B cell (primary cell): Measurements from ENCODE around the gene MROH2A. TPM values are rescaled to one million over a fixed set of nuclear protein-coding genes. Genes with fewer than 3 reads are reported as not detected.

Experiments used
- ATAC-seq: fragments of 200-7000 bp; cut with Tn5 transposase; one replicate; pipeline ENCODE4 v1.10.0; 2021; ENCODE audit warnings: low read depth, mild to moderate bottlenecking, moderate number of reproducible peaks, moderate library complexity
- CTCF ChIA-PET: fragments of 350-600 bp; sonication (Branson Sonifier 250); formaldehyde crosslinking; loops from one replicate; lab custom pipeline; 2021; ENCODE audit warnings: antibody characterized with exemption, inconsistent platforms; lab: Charles Lee
- POLR2A ChIA-PET: fragments of 350-600 bp; sonication (Branson Sonifier 250); formaldehyde crosslinking; loops from one replicate; lab custom pipeline; 2021; ENCODE audit warnings: antibody characterized with exemption; lab: Charles Lee
- DNase-seq: peaks from one replicate; pipeline ENCODE4 v3.0.0; 2013
- H2AFZ ChIP-seq: 2 replicates; pipeline ENCODE4 v1.6.1; 2012; ENCODE audit warnings: mild to moderate bottlenecking, low read depth, low read length; ENCODE audit not compliant: insufficient read depth, poor library complexity, severe bottlenecking
- H3K27ac ChIP-seq, 2 donors: 1 replicate in 1 of 2; 2 replicates in 1 of 2; pipeline ENCODE4 v1.5.1; 2012 to 2013; ENCODE audit warnings: low read length in 2 of 2, mild to moderate bottlenecking in 2 of 2, moderate library complexity in 1 of 2
- H3K27me3 ChIP-seq, 4 experiments: fragments of 200-600 bp in 1 of 4; sonication (generic) in 1 of 4; replicated peaks in 1 of 4; 1 replicate in 2 of 4; 2 replicates in 2 of 4; pipeline versions ENCODE4 v1.6.1 to v1.7.0; 2013 to 2016; ENCODE audit warnings: low read length in 3 of 4, mild to moderate bottlenecking in 2 of 4, mixed read lengths in 1 of 4, moderate library complexity in 1 of 4; ENCODE audit not compliant: insufficient read depth in 4 of 4, control insufficient read depth in 3 of 4; ENCODE audit errors: control extremely low read depth in 1 of 4
- H3K36me3 ChIP-seq, 2 experiments: replicated peaks in 1 of 2; 1 replicate in 1 of 2; 2 replicates in 1 of 2; pipeline versions ENCODE4 v1.6.1 to v1.7.1; 2013; ENCODE audit warnings: low read length in 1 of 2; ENCODE audit not compliant: insufficient read depth in 2 of 2, control insufficient read depth in 1 of 2; ENCODE audit errors: control extremely low read depth in 1 of 2, extremely low read depth in 1 of 2
- H3K4me1 ChIP-seq, 2 donors: fragments of 200-600 bp in 1 of 2; sonication (generic) in 1 of 2; 1 replicate in 1 of 2; 2 replicates in 1 of 2; pipeline versions ENCODE4 v1.5.1 to v1.6.1; 2013 to 2017; ENCODE audit warnings: low read length in 2 of 2; ENCODE audit not compliant: control insufficient read depth in 2 of 2, insufficient read depth in 2 of 2
- H3K4me2 ChIP-seq: replicated peaks from 2 replicates; pipeline ENCODE3; 2012; ENCODE audit warnings: mild to moderate bottlenecking, low read depth, low read length; ENCODE audit not compliant: poor library complexity, severe bottlenecking
- H3K4me3 ChIP-seq, 5 experiments: fragments of 200-600 bp in 1 of 5; sonication (generic) in 1 of 5; 1 replicate in 3 of 5; 2 replicates in 2 of 5; pipeline versions ENCODE4 v1.5.1 to v1.7.0; 2011 to 2016; ENCODE audit warnings: low read length in 4 of 5, mild to moderate bottlenecking in 4 of 5, low read depth in 2 of 5, control low read depth in 1 of 5, moderate library complexity in 1 of 5; ENCODE audit not compliant: insufficient read depth in 1 of 5; ENCODE audit errors: control extremely low read depth in 1 of 5, extremely low read depth in 1 of 5
- H3K79me2 ChIP-seq: fragments of 200-600 bp; sonication (generic); one replicate; pipeline ENCODE4 v1.6.0; 2016; ENCODE audit warnings: low read length; ENCODE audit not compliant: control insufficient read depth, insufficient read depth
- H3K9ac ChIP-seq: fragments of 200-600 bp; sonication (generic); 2 replicates; pipeline ENCODE4 v1.6.1; 2017; ENCODE audit warnings: mild to moderate bottlenecking, low read length, moderate library complexity
- H3K9me3 ChIP-seq, 3 donors: one replicate each; pipeline versions ENCODE4 v1.6.1 to v1.7.1; 2013; ENCODE audit warnings: low read length in 2 of 3; ENCODE audit not compliant: control insufficient read depth in 2 of 3, insufficient read depth in 1 of 3; ENCODE audit errors: control extremely low read depth in 1 of 3
- H4K20me1 ChIP-seq: 2 replicates; pipeline ENCODE4 v1.6.0; 2012; ENCODE audit warnings: mild to moderate bottlenecking, low read length; ENCODE audit not compliant: insufficient read depth, control insufficient read depth, poor library complexity, severe bottlenecking
- H3K27ac Mint-ChIP-seq: one replicate; pipeline ENCODE4 v1.8.0; 2021; ENCODE audit warnings: mixed read lengths
- H3K27me3 Mint-ChIP-seq: one replicate; pipeline ENCODE4 v1.8.0; 2021; ENCODE audit warnings: mixed read lengths
- H3K4me1 Mint-ChIP-seq: one replicate; pipeline ENCODE4 v1.8.0; 2021; ENCODE audit warnings: mixed read lengths
- H3K4me3 Mint-ChIP-seq: one replicate; pipeline ENCODE4 v1.8.0; 2021; ENCODE audit warnings: mixed read lengths
- H3K9me3 Mint-ChIP-seq: one replicate; pipeline ENCODE4 v1.8.0; 2022; ENCODE audit warnings: mixed read lengths; ENCODE audit not compliant: insufficient read depth
- EZH2 ChIP-seq: IDR thresholded peaks from 2 replicates; pipeline ENCODE4 v1.6.1; 2012; ENCODE audit warnings: borderline replicate concordance, low read depth, mild to moderate bottlenecking, moderate library complexity, low read length; ENCODE audit not compliant: insufficient read depth, poor library complexity, severe bottlenecking
- WGBS: methylation state at CpG from one replicate; pipeline ENCODE4 v1.1.5; 2013; ENCODE audit warnings: missing lambda C conversion rate; ENCODE audit not compliant: insufficient coverage; 5-methylcytosine and 5-hydroxymethylcytosine counted together
- intact Hi-C: fragments of 100-400 bp; cut with micrococcal nuclease; formaldehyde crosslinking; loops from one replicate; pipeline ENCODE4 v1.10.0; 2022
- polyA plus RNA-seq: library from polyadenylated mRNA; depleted of rRNA; stranded (reverse); fragments of >200 nt; gene quantifications from 2 replicates; pipeline ENCODE4 v1.2.3, GENCODE V29; 2012
- total RNA-seq, 2 donors: library from RNA; stranded (reverse); fragments of 120-200 nt in 1 of 2; gene quantifications; 1 replicate in 1 of 2; 2 replicates in 1 of 2; pipeline versions ENCODE4 v1.2.3 to v1.2.4, GENCODE V29; 2013 to 2022
- TF ChIP-seq, protein P1 (sequence below): fragments of 200-600 bp; IDR thresholded peaks from one replicate; pipeline ENCODE4 v1.8.0; 2022; ENCODE audit warnings: antibody characterized with exemption, mild to moderate bottlenecking

MROH2A gene
- total and polyA plus RNA-seq, 2 donors (not counting 1 experiment from before 2014, with no cell fraction given) = not detected

DNA sequence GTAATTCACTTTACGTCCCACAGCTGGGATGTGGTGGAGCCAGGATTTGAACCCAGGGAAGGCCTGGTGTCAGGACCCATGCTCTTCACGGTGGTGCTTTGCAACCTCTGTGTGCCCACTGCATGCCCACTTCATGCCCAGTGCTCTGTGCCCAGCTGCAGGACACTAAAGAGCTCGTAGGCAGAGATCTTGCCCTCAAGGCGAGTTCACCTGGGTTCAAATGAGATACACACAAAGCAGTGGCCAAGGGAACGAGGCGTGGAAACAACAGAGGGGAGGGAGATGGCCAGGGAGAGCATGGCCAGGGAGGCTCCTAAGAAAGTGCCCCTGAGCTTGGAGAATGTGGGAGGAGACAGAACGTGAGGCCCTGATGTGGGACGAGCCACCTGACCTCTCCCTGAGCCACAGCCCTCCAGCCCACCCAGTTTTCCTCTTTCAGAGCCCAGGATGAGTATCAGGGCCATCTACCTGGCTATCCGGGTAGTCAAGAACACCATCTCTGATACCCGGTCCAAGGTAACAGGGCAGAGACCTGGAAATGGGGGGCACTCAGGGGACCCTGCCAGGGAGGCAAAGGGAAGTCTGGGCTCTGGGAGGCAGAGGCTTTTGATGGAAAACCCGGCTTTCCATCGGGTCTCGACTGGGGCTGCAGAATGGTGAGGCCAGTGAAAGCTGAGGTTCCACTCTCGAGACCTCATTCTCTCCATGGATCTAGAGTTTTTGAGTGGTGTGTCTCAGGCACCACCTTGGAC is 20.4 kb downstream of the MROH2A start:
- no peak for DNase-seq
- H3K27me3 ChIP-seq = peaks cover 0 to 4% (median 0%) of the 10 kb centered on the region in 4 experiments
- intact Hi-C loops = no loop called here
- ATAC-seq = no peak
- no peak overlapping the region for H3K4me3 Mint-ChIP-seq
- no peaks in the 10 kb centered on the region for H3K9me3 ChIP-seq
- no peak overlapping the region for H2AFZ ChIP-seq
- 85% methylated on average over 11 of the region's 14 CpGs for WGBS
- no peak overlapping the region for H3K9ac ChIP-seq
- peaks cover 7% of the 10 kb centered on the region for H3K27me3 Mint-ChIP-seq
- CTCF ChIA-PET = no interaction called here
- no peak overlapping the region for H3K4me3 ChIP-seq
- H3K4me1 ChIP-seq = no peaks in the 10 kb centered on the region
- H3K4me2 ChIP-seq = no peak overlapping the region
- no peak for TF ChIP-seq EZH2
- H3K36me3 ChIP-seq = no peaks in the 10 kb centered on the region
- no peaks in the 10 kb centered on the region for H4K20me1 ChIP-seq
- H3K9me3 Mint-ChIP-seq = peaks cover 2% of the 10 kb centered on the region
- no peak overlapping the region for H3K27ac ChIP-seq
- POLR2A ChIA-PET = no interaction called here
- H3K27ac Mint-ChIP-seq = no peak overlapping the region
- no peaks in the 10 kb centered on the region for H3K79me2 ChIP-seq
- H3K4me1 Mint-ChIP-seq = no peaks in the 10 kb centered on the region

- Mint-ChIP-seq H3K4me1 (no peaks in the 10 kb centered on the region), H3K27me3 (peaks cover 13% of the 10 kb centered on the region), H3K9me3 (peaks cover 2% of the 10 kb centered on the region), H3K4me3 (no peak overlapping the region), H3K27ac (no peak overlapping the region)
- Histone ChIP-seq H3K9ac (no peak overlapping the region), H3K36me3 (no peaks in the 10 kb centered on the region), H3K9me3 (no peaks in the 10 kb centered on the region), H4K20me1 (no peaks in the 10 kb centered on the region), H2AFZ (no peak overlapping the region), H3K27ac (no peak overlapping the region), H3K4me3 (no peak overlapping the region), H3K4me2 (no peak overlapping the region), H3K27me3 (peaks cover 0 to 4% (median 0%) of the 10 kb centered on the region in 4 experiments), H3K4me1 (no peaks in the 10 kb centered on the region), H3K79me2 (no peaks in the 10 kb centered on the region)
- TF ChIP-seq, protein P1, sequence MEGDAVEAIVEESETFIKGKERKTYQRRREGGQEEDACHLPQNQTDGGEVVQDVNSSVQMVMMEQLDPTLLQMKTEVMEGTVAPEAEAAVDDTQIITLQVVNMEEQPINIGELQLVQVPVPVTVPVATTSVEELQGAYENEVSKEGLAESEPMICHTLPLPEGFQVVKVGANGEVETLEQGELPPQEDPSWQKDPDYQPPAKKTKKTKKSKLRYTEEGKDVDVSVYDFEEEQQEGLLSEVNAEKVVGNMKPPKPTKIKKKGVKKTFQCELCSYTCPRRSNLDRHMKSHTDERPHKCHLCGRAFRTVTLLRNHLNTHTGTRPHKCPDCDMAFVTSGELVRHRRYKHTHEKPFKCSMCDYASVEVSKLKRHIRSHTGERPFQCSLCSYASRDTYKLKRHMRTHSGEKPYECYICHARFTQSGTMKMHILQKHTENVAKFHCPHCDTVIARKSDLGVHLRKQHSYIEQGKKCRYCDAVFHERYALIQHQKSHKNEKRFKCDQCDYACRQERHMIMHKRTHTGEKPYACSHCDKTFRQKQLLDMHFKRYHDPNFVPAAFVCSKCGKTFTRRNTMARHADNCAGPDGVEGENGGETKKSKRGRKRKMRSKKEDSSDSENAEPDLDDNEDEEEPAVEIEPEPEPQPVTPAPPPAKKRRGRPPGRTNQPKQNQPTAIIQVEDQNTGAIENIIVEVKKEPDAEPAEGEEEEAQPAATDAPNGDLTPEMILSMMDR = no peak
- no peak for TF ChIP-seq EZH2
- CTCF ChIA-PET = no interaction called here
- POLR2A ChIA-PET = no interaction called here
- ATAC-seq (no peak), DNase-seq (no peak)
- 51% methylated on average over 4 of the region's 7 CpGs for WGBS
- intact Hi-C loops = no loop called here
Measured at GRCh38 chr2:233799087-233799665, 21.0 kb downstream of the MROH2A start.
